ENCODE measurements around the gene BTN1A1.
A peak's percentile ranks its signal among the peaks of the same experiment; 100 is the strongest.

Gene BTN1A1

DNA sequence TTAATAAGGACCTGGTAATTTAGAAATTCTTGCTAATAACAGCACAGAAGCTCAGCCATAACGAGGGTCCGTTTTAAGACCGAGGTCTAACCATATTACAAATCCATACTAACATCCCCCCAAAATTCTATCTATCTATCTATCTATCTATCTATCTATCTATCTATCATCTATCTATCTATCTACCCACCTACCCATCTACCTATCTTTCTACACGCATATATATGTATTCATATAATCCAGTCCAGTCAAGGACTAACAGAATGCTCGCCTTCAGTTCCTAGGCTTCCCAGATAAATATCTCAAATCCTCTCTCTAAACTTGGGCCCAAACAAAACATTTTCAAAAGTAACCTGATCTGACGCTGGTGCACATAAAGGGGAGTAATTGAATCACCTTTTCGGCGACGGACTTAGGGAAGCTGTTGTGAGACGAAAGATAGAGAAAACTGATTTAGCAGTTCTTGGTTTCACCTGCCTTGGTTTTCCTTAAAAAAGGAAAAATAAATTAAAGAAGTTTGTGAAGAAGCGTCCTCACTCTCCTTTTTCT, 52.6 kb downstream of the BTN1A1 start:
- Histone ChIP-seq H3K4me3 (ENCODE audit: low read length) (peak overlapping the region; percentile 84), H3K9ac (ENCODE audit: low read length) (peak overlapping the region; percentile 83), H2AFZ (ENCODE audit: low read depth, low read length) (peak overlapping the region; percentile 91), H3K4me1 (ENCODE audit: low read length) (peaks cover 35% of the 10 kb centered on the region), H3K27me3 (ENCODE audit: low read depth, low read length) (no peaks in the 10 kb centered on the region), H3K4me2 (ENCODE audit: low read length) (peak overlapping the region; percentile 83), H3K27ac (ENCODE audit: low read length) (peak overlapping the region; percentile 100), H3K79me2 (ENCODE audit: low read length) (no peaks in the 10 kb centered on the region), H4K20me1 (ENCODE audit: insufficient read depth, low read length) (no peaks in the 10 kb centered on the region), H3K9me3 (ENCODE audit: insufficient read depth, low read length) (no peaks in the 10 kb centered on the region), H3K36me3 (replicated peaks; ENCODE audit: low read depth, low read length) (no peaks in the 10 kb centered on the region)
- TF ChIP-seq EZH2phosphoT487 (IDR thresholded peaks at IDR 0.05; ENCODE audit: low read depth) = no peak
- no peak for TF ChIP-seq CTCF (IDR thresholded peaks at IDR 0.05; ENCODE audit: low read depth, low read length)

- peak overlapping the region; percentile 91 for H2AFZ ChIP-seq (ENCODE audit: low read depth, low read length)
- no peaks in the 10 kb centered on the region for H3K79me2 ChIP-seq (ENCODE audit: low read length)
- no peaks in the 10 kb centered on the region for H3K9me3 ChIP-seq (ENCODE audit: insufficient read depth, low read length)
- TF ChIP-seq CTCF (IDR thresholded peaks at IDR 0.05; ENCODE audit: low read depth, low read length) = no peak
- TF ChIP-seq EZH2phosphoT487 (IDR thresholded peaks at IDR 0.05; ENCODE audit: low read depth) = no peak
- no peaks in the 10 kb centered on the region for H4K20me1 ChIP-seq (ENCODE audit: insufficient read depth, low read length)
- H3K4me2 ChIP-seq (ENCODE audit: low read length) = peak overlapping the region; percentile 93
- no peaks in the 10 kb centered on the region for H3K36me3 ChIP-seq (replicated peaks; ENCODE audit: low read depth, low read length)
- peak overlapping the region; percentile 96 for H3K9ac ChIP-seq (ENCODE audit: low read length)
- peaks cover 40% of the 10 kb centered on the region for H3K4me1 ChIP-seq (ENCODE audit: low read length)
- H3K4me3 ChIP-seq (ENCODE audit: low read length) = peak overlapping the region; percentile 84
- peak overlapping the region; percentile 100 for H3K27ac ChIP-seq (ENCODE audit: low read length)
- H3K27me3 ChIP-seq (ENCODE audit: low read depth, low read length) = no peaks in the 10 kb centered on the region
These were observed 53.1 kb downstream of the BTN1A1 start for GRCh38 chr6:26553264-26553634.

DNA sequence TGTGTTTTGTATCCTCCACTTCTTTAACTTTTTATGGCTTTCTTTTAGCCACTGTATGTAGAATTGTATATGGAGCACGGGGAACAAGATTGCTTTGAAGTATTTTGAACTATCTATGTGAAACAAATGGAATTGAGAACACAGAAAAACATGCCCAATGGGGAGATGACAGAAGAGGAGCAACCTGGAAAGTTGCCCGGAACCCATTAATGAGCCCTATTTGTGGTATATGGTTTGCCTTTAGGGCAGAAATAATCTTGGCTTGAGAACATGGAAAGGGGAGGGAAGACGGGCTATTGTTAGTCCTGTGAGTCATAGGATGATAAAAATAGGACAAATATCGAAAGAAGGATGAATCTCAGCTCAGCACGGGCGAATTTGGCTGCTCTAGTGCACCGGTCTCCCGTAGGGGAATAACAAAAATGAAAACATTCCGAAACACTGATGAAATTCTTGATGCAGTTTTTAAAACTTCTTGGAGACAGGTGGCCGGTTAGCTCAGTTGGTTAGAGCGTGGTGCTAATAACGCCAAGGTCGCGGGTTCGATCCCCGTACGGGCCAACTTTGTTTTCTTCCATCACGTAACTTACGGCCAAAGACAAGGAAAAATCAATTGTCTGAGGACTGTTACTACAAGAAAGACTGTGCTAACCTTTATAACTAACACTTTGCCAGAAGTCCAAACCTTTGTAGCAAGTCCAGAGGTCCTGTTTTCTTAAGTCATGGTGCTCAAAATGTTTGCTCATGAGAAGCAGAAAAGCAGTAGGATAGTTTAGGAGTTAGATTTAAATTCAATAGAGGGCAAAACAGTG, 53.7 kb downstream of the BTN1A1 start:
- Histone ChIP-seq H3K9me3 (ENCODE audit: insufficient read depth, low read length) (no peaks in the 10 kb centered on the region), H2AFZ (ENCODE audit: low read depth, low read length) (peak overlapping the region; percentile 47; the same call in 1 of the 2 replicates), H3K4me2 (ENCODE audit: low read length) (peak overlapping the region; percentile 98), H3K4me1 (ENCODE audit: low read length) (peaks cover 44% of the 10 kb centered on the region), H3K9ac (ENCODE audit: low read length) (peak overlapping the region; percentile 96), H3K36me3 (replicated peaks; ENCODE audit: low read depth, low read length) (no peaks in the 10 kb centered on the region), H3K27ac (ENCODE audit: low read length) (peak overlapping the region; percentile 100), H3K27me3 (ENCODE audit: low read depth, low read length) (no peaks in the 10 kb centered on the region), H3K4me3 (ENCODE audit: low read length) (peak overlapping the region; percentile 84), H4K20me1 (ENCODE audit: insufficient read depth, low read length) (no peaks in the 10 kb centered on the region), H3K79me2 (ENCODE audit: low read length) (no peaks in the 10 kb centered on the region)
- TF ChIP-seq CTCF (IDR thresholded peaks at IDR 0.05; ENCODE audit: low read depth, low read length) = no peak
- no peak for TF ChIP-seq EZH2phosphoT487 (IDR thresholded peaks at IDR 0.05; ENCODE audit: low read depth)

GRCh38 chr6:26554447-26554696, 54.3 kb downstream of the BTN1A1 start:
- Histone ChIP-seq H3K27me3 (ENCODE audit: low read depth, low read length) (no peaks in the 10 kb centered on the region), H3K27ac (ENCODE audit: low read length) (peak overlapping the region; percentile 100), H3K4me2 (ENCODE audit: low read length) (peak overlapping the region; percentile 98), H2AFZ (ENCODE audit: low read depth, low read length) (peak overlapping the region; percentile 43; the same call in 1 of the 2 replicates), H3K79me2 (ENCODE audit: low read length) (no peaks in the 10 kb centered on the region), H4K20me1 (ENCODE audit: insufficient read depth, low read length) (no peaks in the 10 kb centered on the region), H3K4me3 (ENCODE audit: low read length) (peak overlapping the region; percentile 84), H3K4me1 (ENCODE audit: low read length) (peaks cover 48% of the 10 kb centered on the region), H3K9me3 (ENCODE audit: insufficient read depth, low read length) (no peaks in the 10 kb centered on the region), H3K36me3 (replicated peaks; ENCODE audit: low read depth, low read length) (no peaks in the 10 kb centered on the region), H3K9ac (ENCODE audit: low read length) (peak overlapping the region; percentile 84)
- TF ChIP-seq CTCF (IDR thresholded peaks at IDR 0.05; ENCODE audit: low read depth, low read length) (no peak), EZH2phosphoT487 (IDR thresholded peaks at IDR 0.05; ENCODE audit: low read depth) (no peak)
